Erythroblast (primary cell): ENCODE data around the gene MMP21.

ENCODE experiments used
- GATA1 ChIP-seq: IDR thresholded peaks from 2 replicates; pipeline ENCODE4 v1.6.1; 2011; ENCODE audit warnings: low read depth, mild to moderate bottlenecking, control low read depth, low read length, moderate library complexity
- POLR2A ChIP-seq: IDR thresholded peaks from 2 replicates; pipeline ENCODE4 v1.6.1; 2011; ENCODE audit warnings: mild to moderate bottlenecking, low read length

GRCh38 chr10:125768219-125768855 is 7.3 kb downstream of the MMP21 start:
- TF ChIP-seq POLR2A (no peak), GATA1 (no peak)
